Smooth muscle cell (in vitro differentiated cells): ENCODE measurements around the gene SHISA2. TPM values are rescaled to one million over a fixed set of nuclear protein-coding genes. Genes with fewer than 3 reads are reported as not detected.

Source experiments
- DNase-seq: peaks from one replicate; lab custom pipeline; 2025; ENCODE audit not compliant: unreplicated experiment; lab: John Stamatoyannopoulos, UW
- H2AFZ ChIP-seq: fragments of 200-600 bp; sonication (generic); 2 replicates; pipeline ENCODE4 v1.6.0; 2016; ENCODE audit warnings: antibody characterized with exemption, low read depth, mild to moderate bottlenecking
- H3F3A ChIP-seq: fragments of 200-600 bp; sonication (generic); 2 replicates; pipeline ENCODE4 v1.6.0; 2017; ENCODE audit warnings: antibody characterized with exemption, low read depth
- H3K27ac ChIP-seq: fragments of 200-600 bp; sonication (generic); 2 replicates; pipeline ENCODE4 v1.5.1; 2016; ENCODE audit warnings: low read depth, mild to moderate bottlenecking
- H3K27me3 ChIP-seq: fragments of 200-600 bp; sonication (generic); 2 replicates; pipeline ENCODE4 v1.6.1; 2016; ENCODE audit warnings: low read depth, mild to moderate bottlenecking
- H3K36me3 ChIP-seq: fragments of 200-600 bp; sonication (generic); 2 replicates; pipeline ENCODE4 v1.5.1; 2016; ENCODE audit warnings: low read depth
- H3K4me1 ChIP-seq: fragments of 200-600 bp; sonication (generic); 2 replicates; pipeline ENCODE4 v1.5.1; 2016; ENCODE audit warnings: low read depth
- H3K4me2 ChIP-seq: fragments of 200-600 bp; sonication (generic); 2 replicates; pipeline ENCODE4 v1.6.0; 2016; ENCODE audit warnings: mild to moderate bottlenecking
- H3K4me3 ChIP-seq: fragments of 200-600 bp; sonication (generic); 2 replicates; pipeline ENCODE4 v1.5.1; 2016; ENCODE audit warnings: mild to moderate bottlenecking
- H3K79me2 ChIP-seq: fragments of 200-600 bp; sonication (generic); 2 replicates; pipeline ENCODE4 v1.6.0; 2016; ENCODE audit warnings: low read depth, mild to moderate bottlenecking
- H3K9ac ChIP-seq: fragments of 200-600 bp; sonication (generic); 2 replicates; pipeline ENCODE4 v1.6.0; 2016; ENCODE audit warnings: low read depth
- H3K9me3 ChIP-seq: fragments of 200-600 bp; sonication (generic); replicated peaks from 2 replicates; pipeline ENCODE4 v1.5.1; 2016; ENCODE audit warnings: low read depth
- H4K20me1 ChIP-seq: fragments of 200-600 bp; sonication (generic); 2 replicates; pipeline ENCODE4 v1.6.0; 2016; ENCODE audit warnings: low read depth
- WGBS: methylation state at CpG from one replicate; pipeline ENCODE4 v1.1.7; 2016; ENCODE audit warnings: low lambda C conversion rate; 5-methylcytosine and 5-hydroxymethylcytosine counted together
- polyA plus RNA-seq: library from polyadenylated mRNA; unstranded; fragments of >200 nt; fragmentation: Nextera tagmentation; extraction: Ambion mirVana; gene quantifications from 2 replicates; pipeline ENCODE4 v1.2.1, GENCODE V29; 2016
- total RNA-seq: library from RNA; depleted of rRNA; stranded (reverse); fragments of >200 nt; gene quantifications from 2 replicates; pipeline ENCODE4 v1.2.3, GENCODE V29; 2014
- TF ChIP-seq, protein P1 (sequence below): fragments of 200-600 bp; sonication (generic); IDR thresholded peaks from 2 replicates; pipeline ENCODE4 v1.5.1; 2017; ENCODE audit warnings: borderline replicate concordance, mild to moderate bottlenecking, antibody characterized with exemption; ENCODE audit not compliant: insufficient read depth, poor library complexity, severe bottlenecking

SHISA2 gene
- total and polyA plus RNA-seq, 2 experiments from 2014 or later = 0.14 to 0.81 TPM

DNA sequence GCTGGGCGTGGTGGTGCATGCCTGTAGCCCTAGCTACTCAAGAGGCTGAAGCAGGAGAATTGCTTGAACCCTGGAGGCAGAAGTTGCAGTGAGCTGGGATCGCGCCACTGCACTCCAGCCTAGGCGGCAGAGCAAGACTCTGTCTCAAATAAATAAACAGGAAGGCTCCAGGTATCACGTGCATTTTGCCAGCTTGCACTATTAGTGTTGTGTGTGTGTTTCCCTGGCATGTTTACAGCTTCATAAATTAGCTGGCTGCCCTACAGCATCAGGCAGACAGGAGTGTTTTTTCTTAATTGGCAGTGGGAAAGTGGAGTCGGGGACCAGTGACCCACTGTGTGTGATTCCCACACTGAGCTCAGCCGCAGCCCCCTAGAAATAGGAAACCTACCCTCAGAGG is 32.6 kb downstream of the SHISA2 start:
- H3K9me3 ChIP-seq = no peaks in the 10 kb centered on the region
- H3K4me1 ChIP-seq = no peaks in the 10 kb centered on the region
- H3K4me3 ChIP-seq = no peak overlapping the region
- TF ChIP-seq, protein P1, sequence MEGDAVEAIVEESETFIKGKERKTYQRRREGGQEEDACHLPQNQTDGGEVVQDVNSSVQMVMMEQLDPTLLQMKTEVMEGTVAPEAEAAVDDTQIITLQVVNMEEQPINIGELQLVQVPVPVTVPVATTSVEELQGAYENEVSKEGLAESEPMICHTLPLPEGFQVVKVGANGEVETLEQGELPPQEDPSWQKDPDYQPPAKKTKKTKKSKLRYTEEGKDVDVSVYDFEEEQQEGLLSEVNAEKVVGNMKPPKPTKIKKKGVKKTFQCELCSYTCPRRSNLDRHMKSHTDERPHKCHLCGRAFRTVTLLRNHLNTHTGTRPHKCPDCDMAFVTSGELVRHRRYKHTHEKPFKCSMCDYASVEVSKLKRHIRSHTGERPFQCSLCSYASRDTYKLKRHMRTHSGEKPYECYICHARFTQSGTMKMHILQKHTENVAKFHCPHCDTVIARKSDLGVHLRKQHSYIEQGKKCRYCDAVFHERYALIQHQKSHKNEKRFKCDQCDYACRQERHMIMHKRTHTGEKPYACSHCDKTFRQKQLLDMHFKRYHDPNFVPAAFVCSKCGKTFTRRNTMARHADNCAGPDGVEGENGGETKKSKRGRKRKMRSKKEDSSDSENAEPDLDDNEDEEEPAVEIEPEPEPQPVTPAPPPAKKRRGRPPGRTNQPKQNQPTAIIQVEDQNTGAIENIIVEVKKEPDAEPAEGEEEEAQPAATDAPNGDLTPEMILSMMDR = no peak
- no peaks in the 10 kb centered on the region for H3K36me3 ChIP-seq
- peak overlapping the region; percentile 9 for H3K9ac ChIP-seq
- H3K27ac ChIP-seq = no peak overlapping the region
- H4K20me1 ChIP-seq = no peaks in the 10 kb centered on the region
- 95% methylated on average over 7 of the region's 7 CpGs for WGBS
- no peak for DNase-seq
- H3F3A ChIP-seq = peaks cover 5% of the 10 kb centered on the region
- H3K79me2 ChIP-seq = no peaks in the 10 kb centered on the region
- no peaks in the 10 kb centered on the region for H3K27me3 ChIP-seq
- H2AFZ ChIP-seq = no peak overlapping the region
- H3K4me2 ChIP-seq = peak overlapping the region; percentile 7

DNA sequence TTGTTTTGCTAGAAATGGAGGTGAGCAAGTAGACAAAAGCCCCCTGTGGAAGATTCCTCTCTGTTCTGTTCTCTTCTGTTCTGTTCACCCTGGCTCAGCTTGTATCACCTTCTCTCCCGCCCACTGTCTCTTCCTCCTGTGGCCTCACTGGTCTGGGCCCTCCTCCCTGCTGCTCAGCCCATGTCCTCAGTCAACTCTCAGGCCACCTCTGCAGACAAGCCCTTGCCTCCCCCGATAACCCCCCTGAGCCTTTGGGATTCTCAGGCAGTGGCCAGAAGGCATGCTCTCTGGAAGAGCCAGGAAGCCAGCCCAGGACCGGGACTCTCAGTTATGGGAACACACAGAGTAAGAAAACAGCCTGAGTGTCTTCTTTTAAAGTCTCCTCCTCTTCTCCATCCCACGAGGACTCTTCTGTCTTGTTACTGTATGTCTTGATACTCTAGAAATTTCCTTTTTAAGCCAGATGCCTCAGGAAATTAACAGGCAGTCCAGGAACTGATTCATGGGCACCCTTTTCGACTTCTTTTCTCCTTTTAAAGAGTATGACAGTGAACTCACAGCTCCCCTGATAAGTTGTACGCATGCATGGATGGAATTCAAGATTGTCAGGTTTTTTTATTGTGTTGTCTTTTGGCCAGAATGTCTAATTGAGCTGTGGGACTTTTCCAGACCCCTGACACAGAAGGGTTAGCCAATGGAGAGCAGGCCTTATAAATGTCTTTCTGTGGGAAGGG is 33.7 kb downstream of the SHISA2 start:
- WGBS = 56% methylated on average over 6 of the region's 6 CpGs
- peaks cover 5% of the 10 kb centered on the region for H3F3A ChIP-seq
- H3K27me3 ChIP-seq = no peaks in the 10 kb centered on the region
- no peaks in the 10 kb centered on the region for H3K36me3 ChIP-seq
- no peak for DNase-seq
- no peak overlapping the region for H3K27ac ChIP-seq
- H3K79me2 ChIP-seq = no peaks in the 10 kb centered on the region
- TF ChIP-seq, protein P1 = no peak
- H4K20me1 ChIP-seq = no peaks in the 10 kb centered on the region
- H3K9me3 ChIP-seq = no peaks in the 10 kb centered on the region
- no peak overlapping the region for H3K4me2 ChIP-seq
- H2AFZ ChIP-seq = no peak overlapping the region
- H3K4me3 ChIP-seq = no peak overlapping the region
- H3K4me1 ChIP-seq = no peaks in the 10 kb centered on the region
- H3K9ac ChIP-seq = no peak overlapping the region

DNA sequence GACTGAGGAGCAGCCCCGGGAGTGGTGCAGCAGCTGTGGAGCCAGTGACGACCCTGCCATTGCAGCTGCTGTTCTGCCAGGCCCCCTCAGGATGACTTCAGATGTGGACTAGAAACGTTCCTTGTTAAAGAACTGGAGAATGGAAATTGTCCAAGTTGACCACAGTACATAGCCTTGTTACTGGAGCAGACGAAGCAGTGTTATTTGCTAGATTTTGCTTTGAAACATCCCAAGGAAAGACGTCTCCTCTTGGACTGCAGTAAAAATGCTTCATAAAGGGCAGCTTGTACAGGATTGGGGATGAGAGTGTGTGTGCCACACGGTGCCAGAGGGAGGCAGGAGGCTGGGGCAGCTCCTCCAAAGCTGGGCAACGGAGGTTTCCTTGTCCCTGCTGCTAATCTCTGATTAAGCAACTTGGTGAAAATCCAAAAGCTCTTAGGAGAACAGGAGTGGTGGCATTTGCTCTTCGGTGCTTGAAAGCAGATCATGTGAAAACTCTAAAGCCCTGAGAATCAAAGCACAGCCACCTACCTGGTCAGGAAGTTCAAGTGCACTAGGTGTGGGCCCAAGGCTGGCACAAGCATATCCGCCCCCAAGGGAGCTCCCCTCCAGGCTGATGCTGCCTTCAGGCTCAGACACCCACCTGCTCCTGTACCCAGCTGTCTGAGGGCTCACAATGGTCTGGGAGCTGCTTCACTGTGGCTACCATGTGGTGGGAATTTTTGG is 34.5 kb downstream of the SHISA2 start:
- no peak overlapping the region for H3K4me2 ChIP-seq
- H2AFZ ChIP-seq = no peak overlapping the region
- H4K20me1 ChIP-seq = no peaks in the 10 kb centered on the region
- H3K27ac ChIP-seq = no peak overlapping the region
- TF ChIP-seq, protein P1 = no peak
- 86% methylated on average over 9 of the region's 9 CpGs for WGBS
- no peak overlapping the region for H3K9ac ChIP-seq
- peaks cover 5% of the 10 kb centered on the region for H3F3A ChIP-seq
- no peaks in the 10 kb centered on the region for H3K79me2 ChIP-seq
- no peaks in the 10 kb centered on the region for H3K4me1 ChIP-seq
- DNase-seq = no peak
- no peaks in the 10 kb centered on the region for H3K9me3 ChIP-seq
- no peaks in the 10 kb centered on the region for H3K36me3 ChIP-seq
- H3K4me3 ChIP-seq = no peak overlapping the region
- no peaks in the 10 kb centered on the region for H3K27me3 ChIP-seq

DNA sequence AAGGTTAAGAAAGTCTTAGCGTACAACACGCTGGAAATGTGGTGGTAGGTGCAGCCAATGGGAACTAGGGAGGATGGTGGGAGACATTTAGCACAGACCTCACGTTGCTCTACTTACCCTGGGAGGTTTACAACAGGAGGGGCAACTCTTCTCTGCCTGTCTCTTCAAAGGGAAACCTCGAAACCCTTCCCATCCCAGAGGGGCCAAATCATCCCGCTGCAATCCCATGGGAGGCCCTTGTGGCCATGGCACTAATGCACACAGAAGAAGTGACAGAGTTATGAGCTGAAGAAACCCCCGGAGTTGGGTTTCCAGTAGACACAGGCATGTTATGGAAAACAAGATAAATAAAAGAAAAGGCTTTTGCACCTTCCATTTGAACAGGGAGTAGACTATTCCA is 35.6 kb downstream of the SHISA2 start:
- Histone ChIP-seq H3F3A (no peaks in the 10 kb centered on the region), H2AFZ (no peak overlapping the region), H3K4me3 (no peak overlapping the region), H4K20me1 (no peaks in the 10 kb centered on the region), H3K9me3 (no peaks in the 10 kb centered on the region), H3K27me3 (no peaks in the 10 kb centered on the region), H3K27ac (no peak overlapping the region), H3K36me3 (no peaks in the 10 kb centered on the region), H3K9ac (no peak overlapping the region), H3K4me1 (no peaks in the 10 kb centered on the region), H3K4me2 (no peak overlapping the region), H3K79me2 (no peaks in the 10 kb centered on the region)
- DNase-seq = no peak
- WGBS = 85% methylated on average over 6 of the region's 6 CpGs
- TF ChIP-seq, protein P1 = no peak
